Progenitor cell of endocrine pancreas (in vitro differentiated cells): ENCODE results near the gene PARD6B. TPM values are rescaled to one million over a fixed set of nuclear protein-coding genes. Genes with fewer than 3 reads are reported as not detected.

Experiments
- DNase-seq: peaks from one replicate; pipeline ENCODE4 v3.0.0; 2021; ENCODE audit warnings: low spot score; ENCODE audit not compliant: unreplicated experiment
- H3K27ac Mint-ChIP-seq: 2 replicates; pipeline ENCODE4 v1.8.0; 2021; ENCODE audit warnings: mild to moderate bottlenecking, moderate library complexity, mixed read lengths
- H3K27me3 Mint-ChIP-seq: 2 replicates; pipeline ENCODE4 v1.8.0; 2021; ENCODE audit warnings: mixed read lengths
- H3K36me3 Mint-ChIP-seq: 2 replicates; pipeline ENCODE4 v1.8.0; 2022; ENCODE audit warnings: mixed read lengths; ENCODE audit not compliant: insufficient read depth
- H3K4me1 Mint-ChIP-seq: 2 replicates; pipeline ENCODE4 v1.8.0; 2021; ENCODE audit warnings: low read depth, mixed read lengths
- H3K4me3 Mint-ChIP-seq: 2 replicates; pipeline ENCODE4 v1.8.0; 2021; ENCODE audit warnings: low read depth, mild to moderate bottlenecking, moderate library complexity, mixed read lengths
- H3K9me3 Mint-ChIP-seq: 2 replicates; pipeline ENCODE4 v1.8.0; 2021; ENCODE audit warnings: low read depth, mixed read lengths
- CTCF ChIP-seq: fragments of 200-600 bp; sonication (generic); IDR thresholded peaks from one replicate; pipeline ENCODE4 v1.5.0; 2021; ENCODE audit warnings: antibody characterized with exemption, mild to moderate bottlenecking; ENCODE audit not compliant: unreplicated experiment
- long read RNA-seq: library from polyadenylated mRNA; unstranded; transcript quantifications from one replicate; pipeline ENCODE4 v2.0.0, GENCODE V29; 2020
- total RNA-seq: library from RNA; stranded (reverse); gene quantifications from 2 replicates; pipeline ENCODE4 v1.2.1, GENCODE V29; 2021

The PARD6B gene
- total RNA-seq = 29.7 and 32.9 TPM in 2 replicates
- long read RNA-seq, partial matches to known transcripts = 0 of 5 reads
- long read RNA-seq, other reads (novel, unspliced or antisense) = 5 of 5 reads

- H3K4me1 Mint-ChIP-seq = peaks cover 41% of the 10 kb centered on the region
- H3K4me3 Mint-ChIP-seq = peak within 1 kb of the TSS; percentile 94
- H3K27ac Mint-ChIP-seq = peak within 1 kb of the TSS; percentile 97
- no peaks in the 10 kb centered on the region for H3K27me3 Mint-ChIP-seq
- no peaks in the 10 kb centered on the region for H3K9me3 Mint-ChIP-seq
- H3K36me3 Mint-ChIP-seq = peaks cover 8% of the 10 kb centered on the region
- no peak for TF ChIP-seq CTCF
- peak; percentile 99 for DNase-seq
Measured at GRCh38 chr20:50731055-50731929, at the start of gene PARD6B. TSS of gene PARD6B (plus strand) at chr20:50731580. CDS start at chr20:50731787, 207 bp downstream.

GRCh38 chr20:50682065-50682464 is 49.3 kb upstream of the PARD6B start:
- H3K27me3 Mint-ChIP-seq = no peaks in the 10 kb centered on the region
- no peak overlapping the region for H3K4me3 Mint-ChIP-seq
- no peaks in the 10 kb centered on the region for H3K36me3 Mint-ChIP-seq
- H3K9me3 Mint-ChIP-seq = no peaks in the 10 kb centered on the region
- TF ChIP-seq CTCF = no peak
- H3K27ac Mint-ChIP-seq = no peak overlapping the region
- no peak for DNase-seq
- H3K4me1 Mint-ChIP-seq = peaks cover 9% of the 10 kb centered on the region

GRCh38 chr20:50682947-50683530 is 48.3 kb upstream of the PARD6B start:
- DNase-seq = no peak
- Mint-ChIP-seq H3K4me3 (no peak overlapping the region), H3K27ac (no peak overlapping the region), H3K4me1 (peaks cover 9% of the 10 kb centered on the region), H3K27me3 (no peaks in the 10 kb centered on the region), H3K36me3 (no peaks in the 10 kb centered on the region), H3K9me3 (no peaks in the 10 kb centered on the region)
- TF ChIP-seq CTCF = no peak

- Mint-ChIP-seq H3K4me3 (no peak overlapping the region), H3K36me3 (no peaks in the 10 kb centered on the region), H3K27me3 (peaks cover 2% of the 10 kb centered on the region), H3K27ac (no peak overlapping the region), H3K4me1 (peaks cover 7% of the 10 kb centered on the region), H3K9me3 (no peaks in the 10 kb centered on the region)
- DNase-seq = no peak
- no peak for TF ChIP-seq CTCF
Measured at GRCh38 chr20:50683570-50683969, 47.8 kb upstream of the PARD6B start.

- Mint-ChIP-seq H3K9me3 (no peaks in the 10 kb centered on the region), H3K36me3 (no peaks in the 10 kb centered on the region), H3K27ac (no peak overlapping the region), H3K4me1 (peaks cover 8% of the 10 kb centered on the region), H3K4me3 (no peak overlapping the region), H3K27me3 (peaks cover 26% of the 10 kb centered on the region)
- TF ChIP-seq CTCF = no peak
- no peak for DNase-seq
Measured at GRCh38 chr20:50686821-50687220, 44.6 kb upstream of the PARD6B start.
